Measurements from ENCODE around the gene LRRC8B.

- TF ChIP-seq RAD21 (IDR thresholded peaks at IDR 0.05; ENCODE audit: low read depth) (no peak), MAX (IDR thresholded peaks at IDR 0.05) (no peak), TAF1 (IDR thresholded peaks at IDR 0.05; ENCODE audit: low read depth) (no peak), YY1 (IDR thresholded peaks at IDR 0.05; ENCODE audit: low read depth) (no peak), CREB1 (IDR thresholded peaks at IDR 0.05; ENCODE audit: low read depth) (no peak), EP300 (IDR thresholded peaks at IDR 0.05; ENCODE audit: borderline replicate concordance) (no peak), CEBPB (IDR thresholded peaks at IDR 0.05) (no peak), TCF12 (IDR thresholded peaks at IDR 0.05; ENCODE audit: low read depth) (no peak), NFIC (IDR thresholded peaks at IDR 0.05) (no peak), FOXM1 (IDR thresholded peaks at IDR 0.05; ENCODE audit: borderline replicate concordance, low read depth) (no peak), TEAD4 (IDR thresholded peaks at IDR 0.05) (no peak), ZBTB7A (IDR thresholded peaks at IDR 0.05; ENCODE audit: low read depth) (no peak)
- TF ChIP-seq, protein P1, sequence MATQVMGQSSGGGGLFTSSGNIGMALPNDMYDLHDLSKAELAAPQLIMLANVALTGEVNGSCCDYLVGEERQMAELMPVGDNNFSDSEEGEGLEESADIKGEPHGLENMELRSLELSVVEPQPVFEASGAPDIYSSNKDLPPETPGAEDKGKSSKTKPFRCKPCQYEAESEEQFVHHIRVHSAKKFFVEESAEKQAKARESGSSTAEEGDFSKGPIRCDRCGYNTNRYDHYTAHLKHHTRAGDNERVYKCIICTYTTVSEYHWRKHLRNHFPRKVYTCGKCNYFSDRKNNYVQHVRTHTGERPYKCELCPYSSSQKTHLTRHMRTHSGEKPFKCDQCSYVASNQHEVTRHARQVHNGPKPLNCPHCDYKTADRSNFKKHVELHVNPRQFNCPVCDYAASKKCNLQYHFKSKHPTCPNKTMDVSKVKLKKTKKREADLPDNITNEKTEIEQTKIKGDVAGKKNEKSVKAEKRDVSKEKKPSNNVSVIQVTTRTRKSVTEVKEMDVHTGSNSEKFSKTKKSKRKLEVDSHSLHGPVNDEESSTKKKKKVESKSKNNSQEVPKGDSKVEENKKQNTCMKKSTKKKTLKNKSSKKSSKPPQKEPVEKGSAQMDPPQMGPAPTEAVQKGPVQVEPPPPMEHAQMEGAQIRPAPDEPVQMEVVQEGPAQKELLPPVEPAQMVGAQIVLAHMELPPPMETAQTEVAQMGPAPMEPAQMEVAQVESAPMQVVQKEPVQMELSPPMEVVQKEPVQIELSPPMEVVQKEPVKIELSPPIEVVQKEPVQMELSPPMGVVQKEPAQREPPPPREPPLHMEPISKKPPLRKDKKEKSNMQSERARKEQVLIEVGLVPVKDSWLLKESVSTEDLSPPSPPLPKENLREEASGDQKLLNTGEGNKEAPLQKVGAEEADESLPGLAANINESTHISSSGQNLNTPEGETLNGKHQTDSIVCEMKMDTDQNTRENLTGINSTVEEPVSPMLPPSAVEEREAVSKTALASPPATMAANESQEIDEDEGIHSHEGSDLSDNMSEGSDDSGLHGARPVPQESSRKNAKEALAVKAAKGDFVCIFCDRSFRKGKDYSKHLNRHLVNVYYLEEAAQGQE (IDR thresholded peaks at IDR 0.05; ENCODE audit: low read depth) = no peak
- TF ChIP-seq, protein P2, sequence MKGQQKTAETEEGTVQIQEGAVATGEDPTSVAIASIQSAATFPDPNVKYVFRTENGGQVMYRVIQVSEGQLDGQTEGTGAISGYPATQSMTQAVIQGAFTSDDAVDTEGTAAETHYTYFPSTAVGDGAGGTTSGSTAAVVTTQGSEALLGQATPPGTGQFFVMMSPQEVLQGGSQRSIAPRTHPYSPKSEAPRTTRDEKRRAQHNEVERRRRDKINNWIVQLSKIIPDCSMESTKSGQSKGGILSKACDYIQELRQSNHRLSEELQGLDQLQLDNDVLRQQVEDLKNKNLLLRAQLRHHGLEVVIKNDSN (IDR thresholded peaks at IDR 0.05) = no peak
Observed at GRCh38 chr1:89627596-89627962, 103.0 kb downstream of the LRRC8B start.
